Measurements from ENCODE around the gene BICDL1. TPM values are rescaled to one million over a fixed set of nuclear protein-coding genes. Genes with fewer than 3 reads are reported as not detected.

BICDL1 gene
- total and polyA plus RNA-seq, 2 donors from 2014 or later: 60.5 to 101 TPM

DNA sequence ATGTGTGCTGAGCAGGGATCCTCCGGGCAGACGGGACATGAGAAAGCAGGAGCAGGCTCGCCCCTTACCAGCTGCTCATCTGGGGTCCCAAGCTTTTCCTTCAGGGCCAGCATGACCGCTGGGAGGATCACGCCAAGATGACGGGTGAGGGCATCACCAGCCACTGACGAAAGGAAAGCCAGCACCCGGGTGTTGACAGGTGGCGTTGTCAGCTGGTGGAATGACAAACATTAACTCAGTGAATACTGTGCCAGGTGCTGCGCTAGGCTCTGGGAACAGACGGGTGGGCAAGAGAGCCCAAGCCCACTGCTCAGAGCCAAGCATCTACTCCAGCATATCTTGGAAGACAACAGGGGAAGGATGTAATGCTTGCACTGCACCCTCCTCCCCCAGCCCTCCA lies 148.8 kb downstream of the BICDL1 start:
- FAIRE-seq: no peak
- no peaks in the 10 kb centered on the region for H3K9me3 ChIP-seq (ENCODE audit: control insufficient read depth in 2 of 3, insufficient read depth in 1 of 3, low read length in 3 of 3)
- H3K9ac ChIP-seq (ENCODE audit: low read length in 3 of 3): no peak overlapping the region
- H3K4me3 ChIP-seq (ENCODE audit: low read length in 3 of 3): no peak overlapping the region
- no peaks in the 10 kb centered on the region for H3K27me3 ChIP-seq (ENCODE audit: control insufficient read depth, insufficient read depth, low read length)
- no peak overlapping the region for H3K27ac ChIP-seq (ENCODE audit: low read depth in 2 of 2, low read length in 2 of 2)
- H3K36me3 ChIP-seq (ENCODE audit: control insufficient read depth in 2 of 3, insufficient read depth in 3 of 3, low read length in 3 of 3): peaks cover 12 to 87% (median 68%) of the 10 kb centered on the region in 3 donors
- peak in 1 of 5 donors; percentile 53 for DNase-seq
- TF ChIP-seq, protein P1, sequence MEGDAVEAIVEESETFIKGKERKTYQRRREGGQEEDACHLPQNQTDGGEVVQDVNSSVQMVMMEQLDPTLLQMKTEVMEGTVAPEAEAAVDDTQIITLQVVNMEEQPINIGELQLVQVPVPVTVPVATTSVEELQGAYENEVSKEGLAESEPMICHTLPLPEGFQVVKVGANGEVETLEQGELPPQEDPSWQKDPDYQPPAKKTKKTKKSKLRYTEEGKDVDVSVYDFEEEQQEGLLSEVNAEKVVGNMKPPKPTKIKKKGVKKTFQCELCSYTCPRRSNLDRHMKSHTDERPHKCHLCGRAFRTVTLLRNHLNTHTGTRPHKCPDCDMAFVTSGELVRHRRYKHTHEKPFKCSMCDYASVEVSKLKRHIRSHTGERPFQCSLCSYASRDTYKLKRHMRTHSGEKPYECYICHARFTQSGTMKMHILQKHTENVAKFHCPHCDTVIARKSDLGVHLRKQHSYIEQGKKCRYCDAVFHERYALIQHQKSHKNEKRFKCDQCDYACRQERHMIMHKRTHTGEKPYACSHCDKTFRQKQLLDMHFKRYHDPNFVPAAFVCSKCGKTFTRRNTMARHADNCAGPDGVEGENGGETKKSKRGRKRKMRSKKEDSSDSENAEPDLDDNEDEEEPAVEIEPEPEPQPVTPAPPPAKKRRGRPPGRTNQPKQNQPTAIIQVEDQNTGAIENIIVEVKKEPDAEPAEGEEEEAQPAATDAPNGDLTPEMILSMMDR (IDR thresholded peaks at IDR 0.05; ENCODE audit: borderline replicate concordance, extremely low read depth, insufficient read depth): no peak
- no peaks in the 10 kb centered on the region for H3K4me1 ChIP-seq (ENCODE audit: control insufficient read depth in 2 of 3, insufficient read depth in 2 of 3, low read depth in 1 of 3, low read length in 3 of 3)
- intact Hi-C loops (cut with DNase I): no loop called here

DNA sequence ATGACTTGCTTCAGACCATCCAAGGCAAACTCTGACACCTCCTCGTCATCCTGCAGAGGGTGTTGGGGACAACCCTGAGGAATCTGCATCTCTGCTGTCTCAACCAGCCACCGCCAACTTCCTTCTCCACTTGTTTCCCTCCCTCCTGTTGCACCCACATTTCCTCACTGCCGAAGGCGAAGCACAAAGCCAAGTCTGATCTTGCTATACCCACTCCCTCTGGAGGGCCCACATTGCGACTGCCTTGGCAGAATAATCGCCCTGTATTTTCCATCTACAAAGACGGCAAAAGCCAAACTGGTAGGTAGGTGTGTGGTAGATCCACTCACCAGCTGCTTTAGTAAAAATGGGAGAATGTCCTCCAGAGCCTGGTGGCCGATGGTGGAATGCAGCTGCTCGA lies 149.3 kb downstream of the BICDL1 start:
- H3K9ac ChIP-seq (ENCODE audit: low read length in 3 of 3): no peak overlapping the region
- DNase-seq (no peak), FAIRE-seq (no peak)
- H3K27ac ChIP-seq (ENCODE audit: low read depth in 2 of 2, low read length in 2 of 2): no peak overlapping the region
- peaks cover 12 to 82% (median 63%) of the 10 kb centered on the region in 3 donors for H3K36me3 ChIP-seq (ENCODE audit: control insufficient read depth in 2 of 3, insufficient read depth in 3 of 3, low read length in 3 of 3)
- H3K9me3 ChIP-seq (ENCODE audit: control insufficient read depth in 2 of 3, insufficient read depth in 1 of 3, low read length in 3 of 3): no peaks in the 10 kb centered on the region
- H3K27me3 ChIP-seq (ENCODE audit: control insufficient read depth, insufficient read depth, low read length): no peaks in the 10 kb centered on the region
- intact Hi-C loops (cut with DNase I): no loop called here
- H3K4me1 ChIP-seq (ENCODE audit: control insufficient read depth in 2 of 3, insufficient read depth in 2 of 3, low read depth in 1 of 3, low read length in 3 of 3): no peaks in the 10 kb centered on the region
- H3K4me3 ChIP-seq (ENCODE audit: low read length in 3 of 3): no peak overlapping the region
- TF ChIP-seq, protein P1 (IDR thresholded peaks at IDR 0.05; ENCODE audit: borderline replicate concordance, extremely low read depth, insufficient read depth): no peak

DNA sequence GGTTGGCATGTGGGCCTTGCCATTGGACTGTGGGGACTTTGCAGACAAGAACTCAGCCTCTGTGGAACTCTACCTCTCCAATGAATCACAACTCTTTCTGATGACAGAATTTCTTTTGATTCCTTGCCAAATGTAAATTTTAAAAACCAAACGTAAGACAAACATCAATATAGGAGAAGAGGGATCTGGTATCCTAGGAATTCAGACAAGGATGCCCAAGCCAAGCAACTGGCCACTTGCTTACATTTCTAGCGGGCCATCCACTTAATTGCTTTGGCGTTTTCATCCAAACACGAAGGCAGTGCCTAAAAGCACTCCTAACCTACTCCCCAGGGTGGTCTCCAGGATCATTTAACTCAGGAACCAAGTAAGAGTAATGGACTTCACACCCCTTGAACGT lies 150.9 kb downstream of the BICDL1 start:
- no peaks in the 10 kb centered on the region for H3K9me3 ChIP-seq (ENCODE audit: control insufficient read depth in 2 of 3, insufficient read depth in 1 of 3, low read length in 3 of 3)
- intact Hi-C loops (cut with DNase I): no loop called here
- DNase-seq: no peak

More for the DNA sequence above, 150.9 kb downstream of the BICDL1 start:
- Histone ChIP-seq H3K27ac (ENCODE audit: low read depth in 2 of 2, low read length in 2 of 2) (no peak overlapping the region), H3K4me1 (ENCODE audit: control insufficient read depth in 2 of 3, insufficient read depth in 2 of 3, low read depth in 1 of 3, low read length in 3 of 3) (no peaks in the 10 kb centered on the region), H3K36me3 (ENCODE audit: control insufficient read depth in 2 of 3, insufficient read depth in 3 of 3, low read length in 3 of 3) (peaks cover 9 to 77% (median 61%) of the 10 kb centered on the region in 3 donors), H3K9ac (ENCODE audit: low read length in 3 of 3) (no peak overlapping the region), H3K4me3 (ENCODE audit: low read length in 3 of 3) (no peak overlapping the region), H3K27me3 (ENCODE audit: control insufficient read depth, insufficient read depth, low read length) (no peaks in the 10 kb centered on the region)
- no peak for FAIRE-seq
- TF ChIP-seq, protein P1 (IDR thresholded peaks at IDR 0.05; ENCODE audit: borderline replicate concordance, extremely low read depth, insufficient read depth): no peak
